ENCODE data around the gene SCO2. TPM values are rescaled to one million over a fixed set of nuclear protein-coding genes. Genes with fewer than 3 reads are reported as not detected.

The SCO2 gene
- total RNA-seq, 3 donors from 2014 or later = 1.9 to 6.6 (median 4.3) TPM

- Histone ChIP-seq H3K27me3 (no peaks in the 10 kb centered on the region), H3K36me3 (peaks cover 11% of the 10 kb centered on the region), H3K27ac (peak overlapping the region; percentile 3 to 58), H3K4me3 (no peak overlapping the region), H3K9me3 (no peaks in the 10 kb centered on the region), H3K4me1 (no peaks in the 10 kb centered on the region)
- TF ChIP-seq POLR2A (IDR thresholded peaks at IDR 0.05) (no peak), POLR2AphosphoS5 (IDR thresholded peaks at IDR 0.05) (no peak), CTCF (IDR thresholded peaks at IDR 0.05) (no peak)
- DNase-seq (ENCODE audit: low spot score in 2 of 2) = no peak
- intact Hi-C loops (cut with DNase I; ENCODE audit: low total_unique reads) = no loop called here
Measured at GRCh38 chr22:50571264-50572175, 46.1 kb upstream of the SCO2 start.

GRCh38 chr22:50570861-50571260, 45.5 kb upstream of the SCO2 start:
- intact Hi-C loops (cut with DNase I; ENCODE audit: low total_unique reads) = no loop called here

GRCh38 chr22:50569896-50570535, 44.6 kb upstream of the SCO2 start:
- Histone ChIP-seq H3K4me1 (no peaks in the 10 kb centered on the region), H3K9me3 (no peaks in the 10 kb centered on the region), H3K36me3 (peaks cover 11% of the 10 kb centered on the region), H3K4me3 (no peak overlapping the region), H3K27me3 (no peaks in the 10 kb centered on the region), H3K27ac (peak overlapping the region in 1 of 2 donors; percentile 58)
- no peak for DNase-seq (ENCODE audit: low spot score in 2 of 2)
- TF ChIP-seq CTCF (IDR thresholded peaks at IDR 0.05) = no peak
- no peak for TF ChIP-seq POLR2A (IDR thresholded peaks at IDR 0.05)
- no peak for TF ChIP-seq POLR2AphosphoS5 (IDR thresholded peaks at IDR 0.05)
- intact Hi-C loops (cut with DNase I; ENCODE audit: low total_unique reads) = no loop called here

More at GRCh38 chr22:50570861-50571260, 45.5 kb upstream of the SCO2 start:
- H3K4me3 ChIP-seq = no peak overlapping the region
- no peaks in the 10 kb centered on the region for H3K9me3 ChIP-seq
- DNase-seq (ENCODE audit: low spot score in 2 of 2) = no peak
- H3K27ac ChIP-seq = peak overlapping the region; percentile 3 to 58
- H3K4me1 ChIP-seq = no peaks in the 10 kb centered on the region
- TF ChIP-seq POLR2A (IDR thresholded peaks at IDR 0.05) (no peak), CTCF (IDR thresholded peaks at IDR 0.05) (no peak), POLR2AphosphoS5 (IDR thresholded peaks at IDR 0.05) (no peak)
- H3K27me3 ChIP-seq = no peaks in the 10 kb centered on the region
- H3K36me3 ChIP-seq = peaks cover 11% of the 10 kb centered on the region

GRCh38 chr22:50569041-50569459, 43.7 kb upstream of the SCO2 start:
- peak overlapping the region; percentile 45 to 58 for H3K27ac ChIP-seq
- H3K4me3 ChIP-seq = no peak overlapping the region
- no peak for DNase-seq (ENCODE audit: low spot score in 2 of 2)
- H3K27me3 ChIP-seq = no peaks in the 10 kb centered on the region
- TF ChIP-seq POLR2A (IDR thresholded peaks at IDR 0.05) = no peak
- no peak for TF ChIP-seq CTCF (IDR thresholded peaks at IDR 0.05)
- no peak for TF ChIP-seq POLR2AphosphoS5 (IDR thresholded peaks at IDR 0.05)
- no peaks in the 10 kb centered on the region for H3K4me1 ChIP-seq
- peaks cover 11% of the 10 kb centered on the region for H3K36me3 ChIP-seq
- intact Hi-C loops (cut with DNase I; ENCODE audit: low total_unique reads) = no loop called here
- no peaks in the 10 kb centered on the region for H3K9me3 ChIP-seq

- Histone ChIP-seq H3K4me3 (no peak overlapping the region), H3K9me3 (no peaks in the 10 kb centered on the region), H3K27ac (peak overlapping the region; percentile 17 to 59), H3K4me1 (no peaks in the 10 kb centered on the region), H3K36me3 (peaks cover 11% of the 10 kb centered on the region), H3K27me3 (no peaks in the 10 kb centered on the region)
- TF ChIP-seq POLR2AphosphoS5 (IDR thresholded peaks at IDR 0.05) (no peak), CTCF (IDR thresholded peaks at IDR 0.05) (no peak), POLR2A (IDR thresholded peaks at IDR 0.05) (no peak)
- DNase-seq (ENCODE audit: low spot score in 2 of 2) = no peak
- intact Hi-C loops (cut with DNase I; ENCODE audit: low total_unique reads) = no loop called here
Measured at GRCh38 chr22:50568626-50569025, 43.2 kb upstream of the SCO2 start.

All from breast epithelium (tissue), 4 donors.